Fibroblast of mammary gland (primary cell): Measurements from ENCODE around the gene PRCD.
"Not testable (repeated sequence)": the region's sequence is repeated elsewhere in the genome, so short reads cannot be mapped to it uniquely, and the experiment has no call there.

Source experiments
- DNase-seq: peaks from one replicate; pipeline ENCODE4 v3.0.0-alpha.2; 2010; ENCODE audit warnings: low read depth
- H3K4me3 ChIP-seq: 2 replicates; pipeline ENCODE4 v1.5.1; 2011; ENCODE audit warnings: low read depth, mild to moderate bottlenecking, low read length, moderate library complexity; ENCODE audit not compliant: control insufficient read depth
- CTCF ChIP-seq: conservative IDR thresholded peaks from 2 replicates; pipeline ENCODE4 v1.5.1; 2011; ENCODE audit warnings: low read depth, low read length, inconsistent platforms; ENCODE audit not compliant: control insufficient read depth, insufficient read depth

Gene PRCD

GRCh38 chr17:76553178-76553908 is 13.5 kb downstream of the PRCD start:
- TF ChIP-seq CTCF: no peak
- no peak for DNase-seq
- H3K4me3 ChIP-seq: no peak overlapping the region

DNA sequence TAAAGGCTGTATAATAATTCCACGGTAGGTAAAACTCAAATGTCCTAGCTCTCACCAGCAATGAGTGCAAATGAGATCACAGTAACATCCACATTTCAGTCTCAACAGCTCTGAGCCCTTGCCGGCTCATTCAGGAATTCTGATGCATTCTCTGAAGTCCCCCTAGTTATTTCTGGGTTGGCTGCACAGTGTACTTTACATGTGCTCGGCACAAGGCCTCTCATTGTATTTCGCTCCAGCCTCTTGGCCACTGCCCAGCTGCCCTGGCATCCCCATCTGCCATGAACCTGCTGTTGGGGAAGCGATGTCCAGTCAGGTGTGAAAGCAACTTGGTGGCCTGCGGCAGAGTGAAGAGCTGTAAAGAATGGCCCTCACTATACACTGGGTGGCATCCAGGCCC is 14.3 kb downstream of the PRCD start:
- H3K4me3 ChIP-seq: no peak overlapping the region
- DNase-seq: no peak
- no peak for TF ChIP-seq CTCF

DNA sequence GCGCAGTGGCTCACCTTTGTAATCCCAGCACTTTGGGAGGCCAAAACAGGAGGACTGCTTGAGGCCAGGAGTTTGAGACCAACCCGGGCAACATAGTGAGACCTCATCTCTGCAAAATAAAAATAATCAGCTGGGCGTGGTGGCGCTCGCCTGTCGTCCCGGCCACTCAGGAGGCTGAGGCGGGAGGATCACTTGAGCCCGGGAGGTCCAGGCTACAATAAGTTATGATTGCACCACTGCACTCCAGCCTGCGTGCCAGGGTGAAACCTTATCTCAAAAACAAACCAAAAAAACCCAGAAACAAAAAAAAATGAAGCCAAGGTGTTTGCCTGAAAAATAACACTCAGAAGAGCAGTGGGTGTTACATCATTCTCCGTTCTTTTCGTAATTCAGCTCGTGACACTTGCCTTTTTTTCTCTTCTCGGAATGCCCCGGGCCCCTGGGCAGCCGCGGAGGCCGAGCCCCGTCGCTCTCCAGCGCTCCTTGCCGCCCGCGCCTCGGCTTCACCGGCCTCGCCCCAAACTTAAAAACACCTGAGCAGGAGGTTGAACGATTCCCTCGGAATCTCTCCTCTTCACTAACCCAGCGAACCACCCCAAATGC is 17.0 kb downstream of the PRCD start:
- no peak for TF ChIP-seq CTCF
- peak; percentile 64 for DNase-seq
- peak overlapping the region; percentile 86 for H3K4me3 ChIP-seq

DNA sequence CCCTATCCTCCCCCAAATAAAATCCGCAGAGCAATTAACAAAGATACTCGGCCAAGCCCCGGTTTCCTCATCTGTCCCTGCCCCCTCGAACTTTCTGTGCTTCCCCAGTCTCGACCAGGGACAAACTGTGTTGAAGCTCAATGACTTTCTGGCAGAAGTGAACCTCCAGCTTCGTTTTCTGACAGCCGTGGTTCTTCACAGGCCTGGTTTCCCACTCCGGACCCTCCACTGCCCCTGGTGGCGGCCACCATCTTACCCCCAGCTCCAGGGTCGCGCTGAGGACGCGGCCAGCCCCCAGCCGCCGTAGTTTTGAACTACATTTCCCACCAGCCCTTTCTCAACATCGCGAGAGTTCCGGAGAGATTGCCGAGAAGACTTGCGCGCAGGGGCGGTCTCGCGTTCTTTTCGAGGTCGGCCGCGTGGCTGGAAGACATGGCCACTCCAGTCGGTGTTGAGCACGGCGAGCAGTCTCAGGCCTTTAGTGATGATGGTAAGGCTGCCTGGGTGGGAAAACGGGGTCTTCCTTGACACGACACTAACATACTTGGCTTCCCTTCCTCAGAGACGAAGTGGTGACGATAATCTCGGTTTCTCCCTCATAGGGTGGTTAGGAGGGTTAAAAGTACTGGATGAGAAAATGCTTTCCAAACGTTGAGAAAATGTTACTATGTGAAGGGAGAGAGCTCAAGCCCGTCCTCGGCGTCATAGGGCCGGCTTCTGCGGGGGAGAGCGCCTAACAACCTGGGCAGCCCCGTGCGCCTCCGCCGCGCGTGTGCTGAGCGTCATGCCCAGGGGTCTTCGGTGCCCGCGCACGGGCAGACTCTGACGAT is 17.7 kb downstream of the PRCD start:
- DNase-seq: peak; percentile 95
- peak overlapping the region; percentile 86 for H3K4me3 ChIP-seq
- peak; percentile 46 for TF ChIP-seq CTCF

DNA sequence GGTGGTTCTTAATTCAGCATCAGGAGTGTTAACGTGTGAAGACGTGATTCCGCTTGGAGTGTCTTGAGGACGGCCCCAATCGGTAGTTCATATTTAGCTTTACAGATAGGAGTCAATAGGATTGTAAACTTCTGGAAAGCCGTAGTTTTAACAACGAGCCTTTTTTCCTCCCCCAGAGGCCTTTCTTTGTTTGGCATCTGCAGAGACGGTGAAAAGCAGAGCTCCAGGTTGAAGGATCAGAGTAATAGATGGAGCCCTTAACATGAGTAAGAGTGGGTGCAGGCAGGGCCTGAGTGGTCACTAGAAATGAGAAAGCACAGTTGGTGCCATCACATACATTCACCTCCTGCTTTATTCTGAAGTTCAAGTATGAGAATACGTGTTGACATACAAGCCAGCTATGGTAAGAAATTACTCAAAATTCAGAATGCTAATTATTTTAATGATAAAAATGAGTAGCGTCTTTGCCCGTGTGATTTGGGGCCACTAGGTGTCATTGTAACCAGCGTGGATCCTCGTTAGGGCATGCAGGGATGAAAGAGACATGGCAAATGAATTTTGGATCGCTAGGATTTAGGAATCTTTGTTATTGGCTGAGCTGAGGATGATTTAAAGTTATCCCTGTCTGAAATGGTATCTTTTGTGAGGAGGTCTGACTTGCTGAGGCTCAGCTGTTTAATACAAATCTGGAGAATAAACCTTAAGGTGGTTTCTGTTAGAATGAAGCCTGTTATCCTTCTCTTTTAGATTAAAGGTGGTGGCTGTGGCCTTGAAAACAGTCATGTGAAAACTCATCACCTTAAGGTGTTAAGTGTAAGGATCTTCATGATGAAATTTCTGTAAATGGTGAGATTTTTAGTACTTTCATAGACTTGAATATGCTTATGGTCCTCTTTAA is 18.6 kb downstream of the PRCD start:
- H3K4me3 ChIP-seq: peak overlapping the region; percentile 86
- no peak for DNase-seq
- TF ChIP-seq CTCF: peak; percentile 47

DNA sequence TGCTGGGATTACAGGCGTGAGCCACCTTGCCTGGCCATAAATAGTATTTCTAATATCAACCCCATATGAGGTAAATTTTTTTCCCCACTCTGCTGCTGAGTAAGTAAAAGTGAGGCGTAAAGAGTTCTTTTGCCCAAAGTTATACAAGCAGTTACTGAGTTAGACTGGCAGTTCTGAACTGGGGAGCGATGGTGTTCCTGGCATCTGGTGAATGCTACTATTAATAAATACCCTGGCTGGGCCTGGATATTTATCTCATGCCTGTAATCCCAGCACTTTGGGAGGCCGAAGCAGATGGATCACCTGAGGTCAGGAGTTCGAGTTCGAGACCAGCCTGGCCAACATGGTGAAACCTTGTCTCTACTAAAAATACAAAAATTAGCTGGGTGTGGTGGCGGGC is 19.6 kb downstream of the PRCD start:
- H3K4me3 ChIP-seq: peak overlapping the region; percentile 86
- not testable (repeated sequence) for DNase-seq
